NCI-H1092 treated with DMSO at 0.1 percent for 48 hours (cell line): ENCODE data around the gene COL1A1.

ENCODE experiments used
- DNase-seq: peaks from one replicate; lab custom pipeline; 2025; lab: John Stamatoyannopoulos, UW

COL1A1 gene

DNA sequence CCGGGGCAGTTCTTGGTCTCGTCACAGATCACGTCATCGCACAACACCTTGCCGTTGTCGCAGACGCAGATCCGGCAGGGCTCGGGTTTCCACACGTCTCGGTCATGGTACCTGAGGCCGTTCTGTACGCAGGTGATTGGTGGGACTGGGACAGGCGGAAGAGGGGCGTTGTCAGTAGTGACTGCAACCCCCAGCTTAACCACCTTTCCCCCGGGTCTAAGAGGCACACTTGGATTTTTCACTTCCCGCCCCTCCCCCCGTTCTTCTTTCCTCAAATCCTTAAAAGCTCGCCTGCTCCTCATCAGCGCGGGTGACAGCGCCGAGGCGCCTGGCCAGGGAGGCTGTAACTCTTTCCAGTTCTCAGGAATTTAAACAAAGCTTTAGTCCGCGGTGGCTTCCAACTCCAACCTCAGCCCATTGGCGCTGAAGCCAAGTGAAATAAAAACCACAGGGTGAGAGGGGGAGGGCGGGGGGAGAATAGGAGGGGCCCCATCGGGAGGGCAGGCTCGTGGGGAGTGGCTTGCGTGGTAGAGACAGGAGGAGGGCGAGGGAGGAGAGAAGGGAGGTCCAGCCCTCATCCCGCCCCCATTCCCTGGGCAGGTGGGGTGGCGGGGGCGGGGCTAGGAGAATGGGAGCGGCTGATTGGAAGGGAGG lies 1.5 kb downstream of the COL1A1 start:
- no peak for DNase-seq

DNA sequence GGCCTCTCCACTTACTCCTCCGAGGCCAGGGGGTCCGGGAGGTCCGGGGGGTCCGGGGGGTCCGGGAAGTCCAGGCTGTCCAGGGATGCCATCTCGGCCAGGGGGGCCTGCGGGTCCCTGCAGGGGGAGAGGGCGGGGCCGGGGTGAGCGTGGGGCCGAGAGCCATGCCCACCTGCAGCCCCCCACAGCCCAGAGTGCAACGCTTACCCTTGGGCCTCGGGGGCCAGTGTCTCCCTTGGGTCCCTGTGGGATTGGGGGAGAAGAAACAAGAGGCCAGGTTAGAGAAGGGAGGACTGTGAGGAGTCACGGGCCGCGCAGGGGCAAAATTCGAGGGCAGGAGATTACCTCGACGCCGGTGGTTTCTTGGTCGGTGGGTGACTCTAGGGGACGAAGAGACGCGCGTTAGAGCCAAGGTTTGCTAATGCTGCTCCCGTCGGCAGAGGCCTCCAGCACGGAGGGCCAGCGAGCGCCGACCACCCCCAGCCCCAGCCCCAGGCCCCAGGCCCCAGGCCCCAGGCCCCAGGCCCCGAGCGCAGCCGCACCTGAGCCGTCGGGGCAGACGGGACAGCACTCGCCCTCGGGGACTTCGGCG lies 2.1 kb downstream of the COL1A1 start:
- DNase-seq = no peak

DNA sequence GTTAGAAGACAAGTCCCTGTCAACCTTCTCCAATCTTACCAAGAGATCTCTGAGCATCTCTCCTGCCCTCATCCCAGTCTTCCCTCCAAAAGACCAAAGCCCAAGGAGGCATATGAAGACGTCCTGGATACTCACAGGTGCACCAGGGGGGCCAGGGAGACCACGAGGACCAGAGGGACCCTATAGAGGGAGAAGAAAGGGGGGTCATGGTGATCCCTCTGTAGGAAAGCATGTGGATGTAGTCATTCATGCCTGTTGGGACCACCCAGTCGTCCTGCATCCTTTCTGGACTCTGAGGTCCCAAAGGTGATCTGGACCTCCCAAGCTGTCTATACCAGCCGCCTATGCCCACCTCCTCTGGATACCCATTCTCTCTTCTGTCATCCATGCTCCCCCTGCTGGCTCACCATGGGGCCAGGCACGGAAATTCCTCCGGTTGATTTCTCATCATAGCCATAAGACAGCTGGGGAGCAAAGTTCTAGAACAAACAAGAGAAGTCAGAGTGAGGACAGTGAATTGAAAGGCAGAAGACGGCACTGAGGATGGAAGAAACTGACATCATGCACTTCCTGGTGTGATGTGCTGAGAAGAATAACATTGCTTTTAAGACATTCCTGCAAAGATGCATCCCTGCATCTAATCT lies 3.3 kb downstream of the COL1A1 start:
- DNase-seq = peak; percentile 4

DNA sequence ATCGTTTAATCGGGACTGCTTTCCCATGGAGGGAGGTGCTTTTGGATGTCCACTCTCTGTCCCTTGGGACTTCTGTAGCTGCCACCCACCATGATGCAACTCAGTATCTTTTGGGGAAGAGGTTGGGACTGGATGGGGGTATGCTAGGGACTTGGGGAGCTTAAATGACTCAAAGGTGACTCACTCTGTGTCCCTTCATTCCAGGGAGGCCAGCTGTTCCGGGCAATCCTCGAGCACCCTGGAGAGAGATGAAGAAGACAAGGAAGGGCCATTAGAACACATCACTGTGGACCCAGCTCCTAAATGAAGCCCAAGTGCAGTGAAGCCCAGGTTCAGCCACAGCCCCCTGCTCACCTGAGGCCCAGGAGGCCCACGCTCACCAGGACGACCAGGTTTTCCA lies 4.6 kb downstream of the COL1A1 start:
- DNase-seq = no peak

DNA sequence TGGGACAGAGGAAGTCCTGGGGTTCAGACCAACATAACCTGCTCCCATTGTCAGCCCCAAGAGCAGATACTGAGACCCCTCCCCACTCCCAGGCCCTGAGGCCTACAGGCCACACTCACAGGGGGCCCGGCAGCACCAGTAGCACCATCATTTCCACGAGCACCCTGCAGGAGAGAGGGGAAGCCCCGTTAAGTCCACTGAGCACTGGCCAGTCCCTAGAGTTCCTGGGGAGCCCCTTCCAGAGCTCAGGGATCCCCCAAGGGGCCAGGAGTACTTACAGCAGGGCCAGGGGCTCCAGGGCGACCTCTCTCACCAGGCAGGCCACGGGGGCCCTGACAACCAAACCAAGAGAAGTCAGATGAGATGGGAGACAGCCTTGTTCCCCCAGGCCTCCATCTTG lies 5.4 kb downstream of the COL1A1 start:
- DNase-seq = no peak

DNA sequence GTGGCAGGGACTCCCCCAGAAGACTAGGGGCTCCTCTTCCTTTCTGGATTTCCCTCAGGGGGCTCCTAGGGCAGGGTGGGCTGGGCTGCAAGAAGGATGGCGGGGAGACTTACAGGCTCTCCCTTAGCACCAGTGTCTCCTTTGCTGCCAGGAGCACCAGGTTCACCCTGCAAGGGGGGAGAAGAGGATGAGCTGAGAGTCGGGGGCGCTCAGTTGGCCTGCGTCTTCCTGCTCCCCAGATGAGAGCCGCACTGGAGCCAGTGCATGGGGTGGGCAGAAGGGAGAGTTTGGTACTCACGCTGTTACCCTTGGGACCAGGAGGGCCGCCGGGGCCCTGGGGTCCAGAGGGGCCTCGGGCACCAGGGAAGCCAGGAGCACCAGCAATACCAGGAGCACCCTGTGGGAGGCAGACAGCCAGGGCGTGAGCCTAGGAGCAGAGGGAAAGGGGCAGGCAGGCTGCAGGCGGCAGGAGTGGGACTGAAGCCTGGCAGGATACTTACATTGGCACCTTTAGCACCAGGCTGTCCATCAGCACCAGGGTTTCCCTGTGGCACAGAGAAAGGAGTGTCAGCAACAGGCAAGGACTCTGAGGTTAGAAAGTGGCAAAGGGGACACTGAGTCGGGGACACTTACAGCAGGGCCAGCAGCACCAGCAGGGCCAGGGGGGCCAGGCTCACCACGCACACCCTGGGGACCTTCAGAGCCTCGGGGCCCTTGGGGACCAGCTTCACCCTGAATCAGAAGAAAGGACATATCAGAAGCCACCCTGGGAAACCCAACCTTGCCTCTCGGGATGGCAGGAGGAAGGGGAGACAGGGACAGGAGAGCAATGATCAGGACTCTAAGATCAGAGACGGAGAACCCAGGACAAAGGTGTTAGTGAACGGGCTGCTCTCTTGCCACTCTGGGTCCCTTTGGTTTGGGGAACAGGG lies 6.2 kb downstream of the COL1A1 start:
- DNase-seq = no peak

DNA sequence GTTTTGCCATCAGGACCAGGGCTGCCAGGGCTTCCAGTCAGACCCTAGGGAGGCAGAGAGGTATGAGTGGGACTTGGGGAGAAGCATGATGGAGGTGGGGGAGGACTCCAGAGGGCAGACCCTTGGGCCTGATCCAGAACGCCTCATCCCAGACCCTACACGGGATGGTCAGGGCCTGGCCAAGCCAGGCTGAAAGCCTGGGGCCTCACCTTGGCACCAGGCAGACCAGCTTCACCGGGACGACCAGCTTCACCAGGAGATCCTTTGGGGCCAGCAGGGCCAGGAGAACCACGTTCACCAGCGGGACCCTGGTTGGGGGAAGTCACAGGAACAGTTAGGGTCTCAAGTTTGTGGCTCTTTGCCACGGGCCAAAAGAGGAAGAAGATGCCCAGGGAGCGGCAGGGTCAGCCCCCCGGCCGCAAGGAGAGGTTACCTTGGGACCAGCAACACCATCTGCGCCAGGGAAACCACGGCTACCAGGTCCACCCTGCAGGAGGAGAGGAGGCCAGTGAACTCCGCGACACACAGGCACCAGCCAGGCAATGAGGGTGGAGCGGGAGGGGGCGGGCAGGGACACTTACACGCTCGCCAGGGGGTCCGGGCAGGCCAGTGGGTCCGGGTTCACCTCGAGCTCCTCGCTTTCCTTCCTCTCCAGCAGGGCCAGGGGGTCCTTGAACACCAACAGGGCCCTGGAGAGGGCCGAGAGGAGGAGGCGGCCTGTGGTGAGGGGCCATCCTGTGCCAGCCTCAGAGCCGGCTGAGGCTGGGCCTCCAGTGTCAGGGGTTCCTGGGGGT lies 7.1 kb downstream of the COL1A1 start:
- no peak for DNase-seq

DNA sequence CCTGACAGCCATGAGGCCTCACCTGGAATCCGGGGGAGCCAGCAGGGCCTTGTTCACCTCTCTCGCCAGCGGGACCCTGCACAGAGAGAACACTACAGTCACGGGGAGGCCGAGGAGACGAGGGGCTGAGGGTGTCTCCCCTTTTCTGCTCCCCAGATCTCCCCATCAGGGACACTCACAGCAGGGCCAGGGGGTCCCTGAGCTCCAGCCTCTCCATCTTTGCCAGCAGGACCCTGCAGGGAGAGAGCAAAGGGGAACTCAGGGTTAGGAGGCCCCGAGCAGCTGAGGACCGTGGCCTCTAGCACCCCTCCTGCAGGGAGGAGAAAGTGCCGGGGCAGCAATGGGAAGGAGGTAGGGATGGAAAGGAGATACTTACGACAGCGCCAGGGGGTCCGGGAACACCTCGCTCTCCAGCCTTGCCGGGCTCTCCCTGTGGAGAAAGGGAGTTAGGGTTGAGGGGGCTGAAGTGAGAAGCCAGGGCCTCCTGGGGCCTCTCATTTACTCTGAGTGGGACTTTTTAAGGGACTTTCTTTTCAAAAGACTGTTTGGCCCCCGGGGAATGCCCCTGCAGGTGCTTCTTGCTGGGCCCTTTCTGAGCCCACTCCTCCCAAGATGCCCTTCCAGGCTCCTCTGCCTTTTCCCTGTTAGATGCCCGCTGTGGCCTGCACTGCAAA lies 8.7 kb downstream of the COL1A1 start:
- no peak for DNase-seq

DNA sequence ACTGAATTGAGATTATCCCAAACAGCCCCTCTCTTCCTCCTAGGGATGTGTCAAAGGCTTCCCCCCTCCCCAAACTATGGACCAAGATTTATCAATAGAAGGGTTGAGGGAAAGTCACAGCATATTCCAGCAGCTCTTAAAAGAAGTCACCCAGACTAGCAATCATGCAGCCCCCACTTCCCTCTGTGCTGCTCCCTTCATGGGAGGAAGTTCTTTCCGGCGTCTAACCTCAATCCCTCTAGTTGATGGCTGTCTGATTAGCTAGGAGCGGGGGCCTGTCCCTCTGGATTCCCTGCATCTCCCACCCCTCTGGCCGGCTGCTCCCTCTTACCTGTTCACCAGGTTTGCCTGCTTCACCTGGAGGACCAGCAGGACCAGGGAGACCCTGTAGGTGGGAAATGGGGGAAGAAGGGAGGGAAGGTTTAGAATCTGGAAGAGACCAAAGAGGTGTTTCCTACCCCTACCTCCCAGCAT lies 9.2 kb downstream of the COL1A1 start:
- no peak for DNase-seq

DNA sequence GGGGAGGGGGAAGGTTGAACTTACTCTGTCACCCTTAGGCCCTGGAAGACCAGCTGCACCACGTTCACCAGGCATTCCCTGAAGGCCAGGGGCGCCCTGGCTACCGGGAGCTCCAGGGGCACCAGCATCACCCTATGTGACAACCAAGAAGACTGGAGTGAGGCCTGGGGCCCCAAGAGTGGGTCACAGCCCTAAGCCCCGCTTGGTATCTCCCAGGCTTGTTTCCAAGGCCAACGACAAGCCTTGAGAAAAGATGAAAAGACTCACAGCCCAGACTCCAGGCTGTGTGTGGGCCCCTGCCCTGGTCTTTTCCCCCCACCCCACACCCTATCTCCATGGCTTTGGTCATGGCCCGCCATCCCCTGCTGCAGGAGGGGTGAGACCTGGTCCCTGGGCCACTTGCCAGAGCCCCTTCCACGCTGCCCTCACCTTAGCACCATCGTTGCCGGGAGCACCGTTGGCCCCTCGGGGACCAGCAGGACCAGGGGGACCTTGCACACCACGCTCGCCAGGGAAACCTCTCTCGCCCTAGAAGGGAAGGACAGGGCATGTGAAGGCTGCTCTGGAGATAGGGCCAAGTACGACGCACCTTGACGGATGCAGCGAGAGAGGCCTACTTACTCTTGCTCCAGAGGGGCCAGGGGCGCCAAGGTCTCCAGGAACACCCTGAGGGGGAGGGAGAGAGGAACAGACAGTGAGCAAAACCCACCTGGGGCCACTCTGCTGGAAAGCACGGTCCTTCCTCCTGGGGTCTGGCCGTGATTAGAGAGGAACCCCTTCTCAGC lies 9.9 kb downstream of the COL1A1 start:
- no peak for DNase-seq

DNA sequence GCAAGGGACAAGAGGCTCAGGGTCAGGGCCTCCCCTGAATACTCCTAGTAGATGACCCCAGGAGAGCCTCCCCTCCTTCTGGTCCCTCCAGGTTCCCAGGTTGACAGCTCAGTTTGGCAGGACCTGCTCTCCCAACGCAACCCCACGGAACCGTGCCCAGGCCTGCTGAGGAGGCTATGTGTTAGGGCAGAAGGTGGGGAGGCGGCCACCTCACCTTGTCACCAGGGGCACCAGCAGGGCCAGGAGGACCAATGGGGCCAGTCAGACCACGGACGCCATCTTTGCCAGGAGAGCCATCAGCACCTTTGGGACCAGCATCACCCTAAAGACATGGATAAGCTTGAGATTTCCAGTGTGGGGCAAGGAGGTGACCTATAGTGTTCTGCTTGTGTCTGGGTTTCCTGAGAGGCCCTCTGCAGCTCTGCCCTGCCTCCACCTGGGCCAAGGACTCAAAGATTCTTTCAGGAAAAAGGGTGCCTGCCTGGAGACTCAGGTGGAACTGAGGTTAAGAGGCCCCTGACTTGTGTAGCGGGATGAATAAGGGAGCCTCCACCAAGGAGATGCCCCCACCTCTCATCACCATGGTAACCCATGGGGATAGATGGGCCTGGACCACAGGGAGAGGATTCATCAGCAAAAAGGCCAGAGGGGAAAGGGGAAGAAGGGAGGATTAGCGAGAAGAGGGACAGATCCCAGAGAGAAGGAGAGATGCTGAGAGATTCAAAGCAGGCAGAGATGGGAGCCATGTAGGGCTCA lies 10.7 kb downstream of the COL1A1 start:
- no peak for DNase-seq

DNA sequence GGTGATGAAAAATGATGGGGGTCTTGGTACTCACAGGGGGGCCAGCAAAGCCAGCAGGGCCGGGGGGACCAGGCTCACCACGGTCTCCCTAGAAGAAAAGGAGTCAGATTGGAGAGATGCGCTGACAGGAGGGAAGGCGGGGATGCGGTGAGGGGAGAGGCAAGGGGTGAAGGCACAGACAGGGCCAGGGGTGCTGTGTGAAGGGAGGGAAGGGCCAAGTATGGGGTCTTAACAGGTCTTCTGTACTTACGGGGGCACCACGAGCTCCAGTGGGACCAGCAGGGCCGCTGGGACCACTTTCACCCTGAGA lies 11.2 kb downstream of the COL1A1 start:
- no peak for DNase-seq

DNA sequence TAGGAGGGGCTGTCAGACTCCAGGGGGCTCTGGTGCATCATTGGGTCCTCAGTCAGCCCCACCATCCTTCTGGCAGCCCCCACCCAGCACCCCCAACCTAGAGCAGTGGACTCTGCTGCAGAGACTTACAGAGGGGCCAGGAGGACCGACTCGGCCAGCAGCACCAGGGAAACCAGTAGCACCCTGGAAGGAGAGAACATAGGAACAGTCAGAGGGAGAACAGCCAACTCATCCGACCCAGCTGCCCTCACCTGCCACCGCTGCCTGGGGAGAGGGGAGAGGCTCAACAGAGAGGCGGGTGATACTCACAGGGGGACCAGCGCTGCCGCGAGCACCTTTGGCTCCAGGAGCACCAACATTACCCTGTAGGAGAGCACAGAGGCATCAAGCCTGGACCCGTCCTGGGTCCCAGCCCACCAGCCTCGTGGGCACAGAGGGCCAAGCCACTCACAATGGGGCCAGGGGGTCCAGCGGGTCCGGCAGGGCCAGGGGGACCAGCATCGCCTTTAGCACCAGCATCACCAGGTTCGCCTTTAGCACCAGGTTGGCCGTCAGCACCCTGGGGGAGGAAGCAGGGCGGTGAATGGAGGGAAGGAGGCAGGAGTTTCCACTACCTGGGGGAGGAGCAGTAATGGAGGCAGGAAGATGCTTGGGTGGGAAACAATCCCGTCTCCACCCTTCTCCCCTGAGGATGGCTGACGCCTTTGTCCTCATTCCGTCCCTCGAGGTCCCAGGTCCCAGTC lies 11.7 kb downstream of the COL1A1 start:
- no peak for DNase-seq

DNA sequence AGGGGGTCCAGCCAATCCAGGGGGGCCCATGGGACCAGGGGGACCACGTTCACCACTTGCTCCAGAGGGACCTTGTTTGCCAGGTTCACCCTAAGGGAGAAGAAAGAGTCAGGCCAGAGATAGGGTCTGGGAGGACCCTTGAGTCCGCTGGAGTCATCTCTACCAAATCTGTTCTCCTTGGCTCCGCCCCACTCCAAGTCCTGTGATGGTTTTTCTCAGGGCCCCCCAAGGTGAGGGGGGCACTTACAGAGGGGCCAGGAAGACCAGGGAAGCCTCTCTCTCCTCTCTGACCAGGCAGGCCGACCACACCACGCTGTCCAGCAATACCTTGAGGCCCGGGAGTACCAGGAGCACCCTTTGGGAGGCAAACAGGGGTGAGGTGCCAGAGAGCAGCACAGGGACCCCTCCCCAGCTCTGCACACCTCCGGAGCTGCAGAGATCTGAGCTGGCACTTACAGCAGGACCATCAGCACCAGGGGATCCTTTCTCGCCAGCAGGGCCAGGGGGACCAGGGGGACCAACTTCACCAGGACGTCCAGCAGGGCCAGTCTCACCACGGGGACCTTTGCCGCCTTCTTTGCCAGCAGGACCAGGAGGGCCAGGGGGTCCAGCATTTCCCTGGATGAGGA lies 12.4 kb downstream of the COL1A1 start:
- no peak for DNase-seq

DNA sequence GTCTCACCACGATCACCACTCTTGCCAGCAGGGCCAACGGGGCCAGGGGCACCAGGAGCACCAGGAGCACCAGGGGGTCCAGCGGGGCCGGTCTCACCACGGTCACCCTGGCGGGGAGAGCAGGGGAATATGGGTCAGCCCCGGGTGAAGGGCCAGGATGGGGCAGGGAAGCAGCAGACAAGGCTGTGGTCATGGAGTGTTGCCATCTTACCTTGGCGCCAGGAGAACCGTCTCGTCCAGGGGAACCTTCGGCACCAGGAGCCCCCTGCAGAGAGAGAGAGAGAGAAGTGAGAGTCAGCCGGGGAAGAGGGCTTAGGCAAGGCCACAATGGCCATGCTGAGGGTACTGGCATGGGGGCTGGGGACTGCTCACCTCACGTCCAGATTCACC lies 12.9 kb downstream of the COL1A1 start:
- DNase-seq = no peak

DNA sequence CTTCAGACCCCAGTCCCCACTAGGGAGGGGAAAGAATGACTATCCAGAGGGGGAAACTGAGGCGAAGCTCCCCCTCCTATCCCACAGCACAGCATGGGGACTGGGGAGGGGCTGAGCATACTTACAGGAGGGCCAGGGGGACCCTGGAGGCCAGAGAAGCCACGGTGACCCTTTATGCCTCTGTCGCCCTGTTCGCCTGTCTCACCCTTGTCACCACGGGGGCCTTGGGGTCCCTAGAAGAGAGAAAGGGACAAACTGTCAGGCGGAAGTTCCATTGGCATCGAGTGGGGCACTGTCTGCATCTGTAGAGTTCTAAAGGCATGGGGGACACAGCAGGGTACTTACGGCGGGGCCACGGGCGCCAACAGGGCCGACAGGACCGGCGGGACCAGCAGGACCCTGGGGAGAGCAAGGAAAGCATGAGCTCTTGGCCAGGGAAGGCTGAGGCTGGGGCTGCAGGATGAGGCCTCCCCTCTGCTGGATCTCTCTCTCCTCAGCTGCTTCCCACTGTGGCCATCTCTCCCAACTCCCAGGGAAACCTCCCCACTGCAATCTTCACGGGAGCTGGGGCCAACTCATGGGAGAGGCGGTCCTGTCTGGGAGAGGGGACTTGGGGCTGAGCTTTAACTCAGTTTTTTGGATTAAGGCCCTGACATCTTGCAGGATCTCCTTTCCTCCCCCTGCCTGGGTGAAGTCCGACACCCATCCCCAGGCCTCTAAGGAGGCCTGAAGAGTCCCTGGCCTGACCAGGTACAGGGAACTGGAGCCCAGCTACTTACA lies 13.5 kb downstream of the COL1A1 start:
- no peak for DNase-seq

DNA sequence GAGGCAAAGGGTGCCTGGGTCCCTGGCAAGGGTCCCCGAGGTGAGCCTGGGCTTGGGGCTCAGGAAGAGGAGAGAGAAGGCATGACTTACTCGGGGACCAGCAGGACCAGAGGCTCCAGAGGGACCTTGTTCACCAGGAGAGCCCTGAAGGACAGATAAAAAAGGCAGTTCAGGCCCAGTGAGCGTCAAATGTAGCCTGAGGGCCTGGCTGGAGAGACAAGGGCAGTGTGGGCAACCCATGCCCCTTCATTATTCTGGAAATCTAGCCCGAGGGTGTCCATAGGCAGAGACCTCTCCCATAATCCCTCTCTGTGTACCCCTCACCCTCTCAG lies 14.1 kb downstream of the COL1A1 start:
- DNase-seq = no peak
